Mammary epithelial cell (primary cell): Measurements from ENCODE around the gene PARD3.

Experiments
- EZH2 ChIP-seq: IDR thresholded peaks from 2 replicates; pipeline ENCODE4 v1.6.1; 2012; ENCODE audit warnings: low read length, inconsistent platforms, borderline replicate concordance
- TF ChIP-seq, protein P1 (sequence below), 2 donors: IDR thresholded peaks in 1 of 2; conservative IDR thresholded peaks in 1 of 2; 2 replicates each; pipeline ENCODE4 v1.5.1; 2011 to 2012; ENCODE audit warnings: inconsistent platforms in 2 of 2, low read length in 2 of 2, mild to moderate bottlenecking in 2 of 2, control low read depth in 1 of 2, low read depth in 1 of 2; ENCODE audit not compliant: insufficient read depth in 1 of 2; ENCODE audit errors: extremely low read depth in 1 of 2

DNA sequence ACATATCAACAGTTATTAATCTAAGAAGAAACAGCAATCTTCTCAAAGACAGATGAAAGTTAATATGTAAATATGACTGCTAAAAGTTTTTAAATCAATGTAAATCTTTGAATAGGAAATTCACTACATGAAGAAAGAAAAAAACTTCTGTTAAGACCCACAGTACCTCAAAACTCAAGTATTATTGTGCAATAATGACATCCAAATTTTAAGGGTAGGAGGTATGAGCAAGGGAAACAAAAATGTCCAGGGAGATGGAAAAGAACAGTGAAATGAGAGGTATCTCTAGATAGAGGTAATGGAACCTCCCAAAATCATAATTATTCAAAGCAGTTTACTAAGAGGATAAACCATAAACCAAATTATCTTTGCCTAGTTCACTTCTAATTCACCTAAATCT is 436.8 kb downstream of the PARD3 start:
- TF ChIP-seq, protein P1, sequence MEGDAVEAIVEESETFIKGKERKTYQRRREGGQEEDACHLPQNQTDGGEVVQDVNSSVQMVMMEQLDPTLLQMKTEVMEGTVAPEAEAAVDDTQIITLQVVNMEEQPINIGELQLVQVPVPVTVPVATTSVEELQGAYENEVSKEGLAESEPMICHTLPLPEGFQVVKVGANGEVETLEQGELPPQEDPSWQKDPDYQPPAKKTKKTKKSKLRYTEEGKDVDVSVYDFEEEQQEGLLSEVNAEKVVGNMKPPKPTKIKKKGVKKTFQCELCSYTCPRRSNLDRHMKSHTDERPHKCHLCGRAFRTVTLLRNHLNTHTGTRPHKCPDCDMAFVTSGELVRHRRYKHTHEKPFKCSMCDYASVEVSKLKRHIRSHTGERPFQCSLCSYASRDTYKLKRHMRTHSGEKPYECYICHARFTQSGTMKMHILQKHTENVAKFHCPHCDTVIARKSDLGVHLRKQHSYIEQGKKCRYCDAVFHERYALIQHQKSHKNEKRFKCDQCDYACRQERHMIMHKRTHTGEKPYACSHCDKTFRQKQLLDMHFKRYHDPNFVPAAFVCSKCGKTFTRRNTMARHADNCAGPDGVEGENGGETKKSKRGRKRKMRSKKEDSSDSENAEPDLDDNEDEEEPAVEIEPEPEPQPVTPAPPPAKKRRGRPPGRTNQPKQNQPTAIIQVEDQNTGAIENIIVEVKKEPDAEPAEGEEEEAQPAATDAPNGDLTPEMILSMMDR (conservative IDR thresholded peaks at IDR 0.05 in 1 of 2, IDR thresholded peaks at IDR 0.05 in 1 of 2; ENCODE audit: extremely low read depth in 1 of 2, insufficient read depth in 1 of 2, low read depth in 1 of 2, low read length in 2 of 2), result no peak
- no peak for TF ChIP-seq EZH2
